ENCODE results near the gene POU6F2. TPM values are rescaled to one million over a fixed set of nuclear protein-coding genes. Genes with fewer than 3 reads are reported as not detected.

Gene POU6F2
- total and polyA plus RNA-seq, 2 of the 4 experiments (the other 2 are of a cell fraction): not detected

DNA sequence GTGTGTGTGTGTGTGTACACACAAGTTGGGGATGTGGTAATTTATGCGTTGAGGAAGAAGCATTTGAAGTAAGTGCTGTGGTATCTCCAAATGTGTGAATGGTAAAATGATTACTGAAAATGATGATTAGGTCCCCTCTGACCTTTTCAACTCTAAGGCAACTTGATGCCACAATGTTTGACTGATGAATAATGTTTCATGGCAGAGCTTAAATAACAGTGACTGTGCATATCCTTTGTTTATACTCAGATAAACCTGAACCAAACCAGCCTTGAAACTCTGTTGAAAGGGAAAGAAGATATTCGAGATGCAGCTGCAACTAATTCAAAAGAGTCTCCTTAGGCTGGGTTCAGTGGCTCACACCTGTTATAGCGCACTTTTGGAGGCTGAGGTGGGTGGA lies 523.6 kb downstream of the POU6F2 start:
- no peak overlapping the region for H3K4me2 ChIP-seq (ENCODE audit: low read depth, low read length)
- H3K4me1 ChIP-seq (ENCODE audit: control insufficient read depth, insufficient read depth, low read length): no peaks in the 10 kb centered on the region
- H2BK15ac ChIP-seq (ENCODE audit: low read depth, low read length): no peak overlapping the region
- ATAC-seq (ENCODE audit: low read depth): no peak
- dilution Hi-C loops (cut with HindIII; ENCODE audit: low sequenced_read_pairs, unreplicated experiment) (no loop called here), intact Hi-C loops (cut with micrococcal nuclease) (no loop called here), in situ Hi-C loops (cut with MboI; ENCODE audit: low sequenced_read_pairs) (loop anchor here (25.0 kb wide), 1 partner anchor 1089 kb away; no protein-coding TSS in a partner anchor)
- H4K20me1 ChIP-seq (ENCODE audit: insufficient read depth, low read length): no peaks in the 10 kb centered on the region
- H3K23ac ChIP-seq (ENCODE audit: low read depth, low read length): no peak overlapping the region
- H2BK20ac ChIP-seq (ENCODE audit: low read depth, low read length): no peak overlapping the region
- WGBS, 2 experiments (ENCODE audit: extremely low coverage in 2 of 2, insufficient read length in 1 of 2): no CpG with 5 or more reads among the region's 3 CpGs
- no peak overlapping the region for H3K18ac ChIP-seq (ENCODE audit: low read depth, low read length)
- no peak overlapping the region for H4K5ac ChIP-seq (ENCODE audit: low read depth, low read length)
- H2AK5ac ChIP-seq (ENCODE audit: low read depth, low read length): no peak overlapping the region
- no peak overlapping the region for H3K4me3 ChIP-seq (ENCODE audit: insufficient read depth, low read depth, low read length)
- BruUV-seq (replicated peaks): no TSS peak
- H2AFZ ChIP-seq (replicated peaks; ENCODE audit: low read length, poor library complexity): no peak overlapping the region
- ChIA-PET POLR2A (ENCODE audit: unreplicated experiment) (no interaction called here), CTCF (no interaction called here)
- TF ChIP-seq NFE2L2 (IDR thresholded peaks at IDR 0.05; ENCODE audit: low read depth, low read length) (peak; percentile 17; the same call in 1 of the 2 replicates), FOS (IDR thresholded peaks at IDR 0.05; ENCODE audit: low read depth, low read length) (no peak)
- TF ChIP-seq, protein P1, sequence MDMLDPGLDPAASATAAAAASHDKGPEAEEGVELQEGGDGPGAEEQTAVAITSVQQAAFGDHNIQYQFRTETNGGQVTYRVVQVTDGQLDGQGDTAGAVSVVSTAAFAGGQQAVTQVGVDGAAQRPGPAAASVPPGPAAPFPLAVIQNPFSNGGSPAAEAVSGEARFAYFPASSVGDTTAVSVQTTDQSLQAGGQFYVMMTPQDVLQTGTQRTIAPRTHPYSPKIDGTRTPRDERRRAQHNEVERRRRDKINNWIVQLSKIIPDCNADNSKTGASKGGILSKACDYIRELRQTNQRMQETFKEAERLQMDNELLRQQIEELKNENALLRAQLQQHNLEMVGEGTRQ (IDR thresholded peaks at IDR 0.05; ENCODE audit: low read depth, low read length): no peak
- no peak overlapping the region for H3K56ac ChIP-seq (ENCODE audit: extremely low read depth, insufficient read depth, low read length)
- H3K4ac ChIP-seq (ENCODE audit: low read depth, low read length): no peak overlapping the region
- no peak overlapping the region for H4K8ac ChIP-seq (ENCODE audit: low read depth in 2 of 2, low read length in 2 of 2)
- no peaks in the 10 kb centered on the region for H3K36me3 ChIP-seq (ENCODE audit: control insufficient read depth, insufficient read depth, low read length)
- no peak overlapping the region for H3K9ac ChIP-seq (ENCODE audit: low read depth, low read length)
- no peak overlapping the region for H3K14ac ChIP-seq (replicated peaks; ENCODE audit: low read depth, low read length)
- peak; percentile 3 for DNase-seq
- no peak overlapping the region for H2AK9ac ChIP-seq (replicated peaks; ENCODE audit: low read depth, low read length, poor library complexity)
- no peaks in the 10 kb centered on the region for H3K9me1 ChIP-seq (ENCODE audit: insufficient read depth, low read length)
- H2BK5ac ChIP-seq (ENCODE audit: low read depth, low read length, poor library complexity, severe bottlenecking): no peak overlapping the region
- H2BK120ac ChIP-seq (ENCODE audit: low read depth, low read length): no peak overlapping the region
- no peaks in the 10 kb centered on the region for H3K79me1 ChIP-seq (ENCODE audit: low read depth in 1 of 2, low read length in 2 of 2)
- no peak overlapping the region for H3K27ac ChIP-seq (ENCODE audit: insufficient read depth, low read length)
- H3K9me3 ChIP-seq (ENCODE audit: control insufficient read depth, insufficient read depth, low read length): no peaks in the 10 kb centered on the region
- H3K27me3 ChIP-seq (ENCODE audit: control insufficient read depth, insufficient read depth, low read length): peaks cover 2% of the 10 kb centered on the region; the same call in 1 of the 2 replicates
- no peak overlapping the region for H4K91ac ChIP-seq (ENCODE audit: insufficient read depth, low read depth, low read length)

Measured in IMR-90 (cell line).